ENCODE data around the gene ZBTB32.

DNA sequence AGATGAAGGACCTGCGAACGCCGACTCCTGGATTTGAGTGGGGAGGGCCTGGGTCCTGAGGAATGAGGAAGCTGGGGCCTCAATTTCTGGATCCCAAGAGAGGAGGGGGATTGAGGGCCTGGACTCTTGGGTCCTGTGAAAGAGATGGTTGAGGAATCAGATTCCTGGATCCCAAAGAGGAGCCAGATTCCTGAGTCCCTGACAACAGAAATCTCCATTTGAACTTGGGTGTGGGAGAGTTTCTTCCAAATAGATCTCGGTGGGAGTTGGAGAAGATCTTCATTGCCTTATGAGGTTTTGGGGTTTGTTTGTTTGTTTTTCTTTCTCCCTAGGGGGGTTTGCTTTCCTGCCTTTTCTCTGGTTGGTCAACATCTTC lies 41.7 kb downstream of the ZBTB32 start:
- TF ChIP-seq, protein P1, sequence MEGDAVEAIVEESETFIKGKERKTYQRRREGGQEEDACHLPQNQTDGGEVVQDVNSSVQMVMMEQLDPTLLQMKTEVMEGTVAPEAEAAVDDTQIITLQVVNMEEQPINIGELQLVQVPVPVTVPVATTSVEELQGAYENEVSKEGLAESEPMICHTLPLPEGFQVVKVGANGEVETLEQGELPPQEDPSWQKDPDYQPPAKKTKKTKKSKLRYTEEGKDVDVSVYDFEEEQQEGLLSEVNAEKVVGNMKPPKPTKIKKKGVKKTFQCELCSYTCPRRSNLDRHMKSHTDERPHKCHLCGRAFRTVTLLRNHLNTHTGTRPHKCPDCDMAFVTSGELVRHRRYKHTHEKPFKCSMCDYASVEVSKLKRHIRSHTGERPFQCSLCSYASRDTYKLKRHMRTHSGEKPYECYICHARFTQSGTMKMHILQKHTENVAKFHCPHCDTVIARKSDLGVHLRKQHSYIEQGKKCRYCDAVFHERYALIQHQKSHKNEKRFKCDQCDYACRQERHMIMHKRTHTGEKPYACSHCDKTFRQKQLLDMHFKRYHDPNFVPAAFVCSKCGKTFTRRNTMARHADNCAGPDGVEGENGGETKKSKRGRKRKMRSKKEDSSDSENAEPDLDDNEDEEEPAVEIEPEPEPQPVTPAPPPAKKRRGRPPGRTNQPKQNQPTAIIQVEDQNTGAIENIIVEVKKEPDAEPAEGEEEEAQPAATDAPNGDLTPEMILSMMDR (IDR thresholded peaks at IDR 0.05) = no peak
- no peak for TF ChIP-seq POLR2A (IDR thresholded peaks at IDR 0.05)
